Natural killer cell (primary cell): ENCODE measurements around the gene ZC3H15. TPM values are rescaled to one million over a fixed set of nuclear protein-coding genes. Genes with fewer than 3 reads are reported as not detected.
A peak's percentile ranks its signal among the peaks of the same experiment; 100 is the strongest.
"Not testable (repeated sequence)": the region's sequence is repeated elsewhere in the genome, so short reads cannot be mapped to it uniquely, and the experiment has no call there.

Experiments used
- ATAC-seq, 3 donors: fragments of 150-1000 bp in 2 of 3; fragments of 200-7000 bp in 1 of 3; cut with Tn5 transposase; 1 replicate in 1 of 3; 2 replicates in 2 of 3; pipeline ENCODE4 v1.10.0; 2021; ENCODE audit warnings: mild to moderate bottlenecking in 2 of 3, moderate library complexity in 2 of 3
- DNase-seq, 2 donors: peaks; one replicate each; pipeline versions ENCODE4 v3.0.0 to v3.0.0-alpha.2; 2013 to 2021; ENCODE audit warnings: mixed read lengths in 1 of 2
- H3K27ac ChIP-seq: one replicate; pipeline ENCODE4 v1.5.1; 2013; ENCODE audit warnings: mild to moderate bottlenecking, low read length
- H3K27me3 ChIP-seq: one replicate; pipeline ENCODE4 v1.6.1; 2013; ENCODE audit warnings: low read length; ENCODE audit not compliant: control insufficient read depth, insufficient read depth
- H3K36me3 ChIP-seq: one replicate; pipeline ENCODE4 v1.6.1; 2013; ENCODE audit warnings: low read length; ENCODE audit not compliant: control insufficient read depth, insufficient read depth
- H3K4me1 ChIP-seq: one replicate; pipeline ENCODE4 v1.6.1; 2013; ENCODE audit warnings: low read length; ENCODE audit not compliant: control insufficient read depth, insufficient read depth
- H3K4me3 ChIP-seq: one replicate; pipeline ENCODE4 v1.5.1; 2013; ENCODE audit warnings: low read length
- H3K9me3 ChIP-seq: one replicate; pipeline ENCODE4 v1.6.1; 2013; ENCODE audit warnings: low read length; ENCODE audit not compliant: control insufficient read depth, insufficient read depth
- H3K27ac Mint-ChIP-seq, 2 donors: one replicate each; pipeline ENCODE4 v1.8.0; 2022; ENCODE audit warnings: mild to moderate bottlenecking in 2 of 2, mixed read lengths in 2 of 2, moderate library complexity in 1 of 2
- H3K27me3 Mint-ChIP-seq, 2 donors: one replicate each; pipeline ENCODE4 v1.8.0; 2022; ENCODE audit warnings: low read depth in 2 of 2, mixed read lengths in 2 of 2
- H3K36me3 Mint-ChIP-seq: one replicate; pipeline ENCODE4 v1.8.0; 2022; ENCODE audit warnings: mixed read lengths
- H3K4me1 Mint-ChIP-seq, 2 donors: one replicate each; pipeline ENCODE4 v1.8.0; 2022; ENCODE audit warnings: mixed read lengths in 2 of 2
- H3K4me3 Mint-ChIP-seq: one replicate; pipeline ENCODE4 v1.8.0; 2022; ENCODE audit warnings: mild to moderate bottlenecking, moderate library complexity, mixed read lengths
- H3K9me3 Mint-ChIP-seq, 2 donors: one replicate each; pipeline ENCODE4 v1.8.0; 2022; ENCODE audit warnings: mixed read lengths in 2 of 2
- WGBS: methylation state at CpG from one replicate; pipeline ENCODE4 v1.1.7; 2013; ENCODE audit warnings: missing lambda C conversion rate; ENCODE audit not compliant: insufficient coverage; 5-methylcytosine and 5-hydroxymethylcytosine counted together
- intact Hi-C: fragments of 100-400 bp; cut with micrococcal nuclease; formaldehyde crosslinking; loops from one replicate; pipeline ENCODE4 v1.14.2; 2022
- total RNA-seq, 4 donors: library from RNA; stranded (reverse); fragments of 120-200 nt in 1 of 4; gene quantifications; one replicate each; pipeline versions ENCODE4 v1.2.3 to v1.2.4, GENCODE V29; 2013 to 2022
- TF ChIP-seq, protein P1 (sequence below): fragments of 200-600 bp; IDR thresholded peaks from one replicate; pipeline ENCODE4 v1.8.0; 2022; ENCODE audit warnings: antibody characterized with exemption

The ZC3H15 gene
- total RNA-seq, result 100 to 1,000 TPM in 2 of 3 donors, 10 to 100 TPM in 1; 92.5 to 115 (median 106) TPM
- total RNA-seq (2013), result 84.9 TPM

- H3K4me3 Mint-ChIP-seq, result peak within 1 kb of the TSS; percentile 99
- H3K36me3 Mint-ChIP-seq, result no peaks in the 10 kb centered on the region
- no peaks in the 10 kb centered on the region for H3K27me3 Mint-ChIP-seq
- no peaks in the 10 kb centered on the region for H3K9me3 Mint-ChIP-seq
- peak within 1 kb of the TSS; percentile 97 to 98 for H3K27ac Mint-ChIP-seq
- TF ChIP-seq, protein P1, sequence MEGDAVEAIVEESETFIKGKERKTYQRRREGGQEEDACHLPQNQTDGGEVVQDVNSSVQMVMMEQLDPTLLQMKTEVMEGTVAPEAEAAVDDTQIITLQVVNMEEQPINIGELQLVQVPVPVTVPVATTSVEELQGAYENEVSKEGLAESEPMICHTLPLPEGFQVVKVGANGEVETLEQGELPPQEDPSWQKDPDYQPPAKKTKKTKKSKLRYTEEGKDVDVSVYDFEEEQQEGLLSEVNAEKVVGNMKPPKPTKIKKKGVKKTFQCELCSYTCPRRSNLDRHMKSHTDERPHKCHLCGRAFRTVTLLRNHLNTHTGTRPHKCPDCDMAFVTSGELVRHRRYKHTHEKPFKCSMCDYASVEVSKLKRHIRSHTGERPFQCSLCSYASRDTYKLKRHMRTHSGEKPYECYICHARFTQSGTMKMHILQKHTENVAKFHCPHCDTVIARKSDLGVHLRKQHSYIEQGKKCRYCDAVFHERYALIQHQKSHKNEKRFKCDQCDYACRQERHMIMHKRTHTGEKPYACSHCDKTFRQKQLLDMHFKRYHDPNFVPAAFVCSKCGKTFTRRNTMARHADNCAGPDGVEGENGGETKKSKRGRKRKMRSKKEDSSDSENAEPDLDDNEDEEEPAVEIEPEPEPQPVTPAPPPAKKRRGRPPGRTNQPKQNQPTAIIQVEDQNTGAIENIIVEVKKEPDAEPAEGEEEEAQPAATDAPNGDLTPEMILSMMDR, result no peak
- H3K4me3 ChIP-seq, result peak within 1 kb of the TSS; percentile 88
- H3K4me1 Mint-ChIP-seq, result peaks cover 54 to 57% of the 10 kb centered on the region in 2 donors
- H3K9me3 ChIP-seq, result no peaks in the 10 kb centered on the region
- H3K27me3 ChIP-seq, result no peaks in the 10 kb centered on the region
- under 1% methylated on average over 63 of the region's 63 CpGs for WGBS
- no peaks in the 10 kb centered on the region for H3K36me3 ChIP-seq
- ATAC-seq (peak; percentile 91 to 99 (median 93)), DNase-seq (peak; percentile 94 to 99)
- intact Hi-C loops, result loop anchor here (2.0 kb wide), 1 partner anchor 105 kb away; the partner anchor contains the start of gene ITGAV
- H3K4me1 ChIP-seq, result no peaks in the 10 kb centered on the region
- H3K27ac ChIP-seq, result peak within 1 kb of the TSS; percentile 89
These were observed at the start of gene ZC3H15 for GRCh38 chr2:186485871-186486650. Gene ZC3H15 (plus strand): TSS chr2:186486260. CDS start chr2:186486383, 123 bp downstream.

DNA sequence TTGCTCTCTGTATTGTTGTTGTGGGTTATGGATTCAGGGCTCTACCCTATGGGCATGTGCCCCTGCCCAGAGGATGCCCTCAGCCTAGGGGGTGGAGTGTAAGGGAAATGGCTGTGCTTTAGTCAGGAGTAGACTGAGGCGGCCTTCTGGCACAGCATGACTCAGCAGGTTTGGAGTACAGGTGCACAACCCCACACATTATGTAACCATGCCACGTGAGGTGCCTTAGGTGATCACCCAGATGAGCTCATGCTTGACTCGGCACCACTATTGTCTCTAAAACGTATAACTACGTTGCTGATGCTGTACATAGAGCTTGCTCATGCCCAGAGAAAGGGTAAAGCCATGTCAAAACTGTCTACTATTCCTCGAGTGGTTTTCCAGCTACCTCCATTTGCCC is 48.3 kb upstream of the ZC3H15 start:
- no peak overlapping the region for H3K27ac Mint-ChIP-seq
- intact Hi-C loops, result no loop called here
- H3K9me3 ChIP-seq, result no peaks in the 10 kb centered on the region
- H3K4me3 ChIP-seq, result no peak overlapping the region
- no peaks in the 10 kb centered on the region for H3K4me1 Mint-ChIP-seq
- H3K27me3 Mint-ChIP-seq, result no peaks in the 10 kb centered on the region
- DNase-seq, result no peak
- no peak for ATAC-seq
- H3K36me3 ChIP-seq, result no peaks in the 10 kb centered on the region
- H3K9me3 Mint-ChIP-seq, result peaks cover 0 to 4% of the 10 kb centered on the region in 2 donors
- 97% methylated on average over 6 of the region's 6 CpGs for WGBS
- no peaks in the 10 kb centered on the region for H3K4me1 ChIP-seq
- no peaks in the 10 kb centered on the region for H3K36me3 Mint-ChIP-seq
- H3K27me3 ChIP-seq, result no peaks in the 10 kb centered on the region
- H3K27ac ChIP-seq, result no peak overlapping the region
- TF ChIP-seq, protein P1, result no peak
- H3K4me3 Mint-ChIP-seq, result no peak overlapping the region

GRCh38 chr2:186439673-186440095 is 46.4 kb upstream of the ZC3H15 start:
- H3K4me1 ChIP-seq, H3K4me3 Mint-ChIP-seq, H3K36me3 Mint-ChIP-seq, H3K9me3 Mint-ChIP-seq, H3K4me1 Mint-ChIP-seq, H3K27ac ChIP-seq, H3K9me3 ChIP-seq, H3K27me3 Mint-ChIP-seq, DNase-seq, H3K36me3 ChIP-seq, H3K27me3 ChIP-seq, H3K4me3 ChIP-seq, intact Hi-C loops, H3K27ac Mint-ChIP-seq: not testable (repeated sequence)
- ATAC-seq, result peak in 1 of 3 donors; percentile 40
- 96% methylated on average over 5 of the region's 5 CpGs for WGBS

- H3K27ac ChIP-seq, result no peak overlapping the region
- H3K27ac Mint-ChIP-seq, result no peak overlapping the region
- DNase-seq (no peak), ATAC-seq (peak in 1 of 3 donors; percentile 66)
- no peaks in the 10 kb centered on the region for H3K36me3 ChIP-seq
- H3K4me1 ChIP-seq, result no peaks in the 10 kb centered on the region
- H3K4me1 Mint-ChIP-seq, result no peaks in the 10 kb centered on the region
- intact Hi-C loops, result no loop called here
- TF ChIP-seq, protein P1, result no peak
- peaks cover 0 to 4% of the 10 kb centered on the region in 2 donors for H3K9me3 Mint-ChIP-seq
- no peaks in the 10 kb centered on the region for H3K27me3 ChIP-seq
- H3K4me3 Mint-ChIP-seq, result no peak overlapping the region
- H3K27me3 Mint-ChIP-seq, result no peaks in the 10 kb centered on the region
- 65% methylated on average over 3 of the region's 3 CpGs for whole genome bisulfite sequencing
- no peaks in the 10 kb centered on the region for H3K36me3 Mint-ChIP-seq
- no peaks in the 10 kb centered on the region for H3K9me3 ChIP-seq
- H3K4me3 ChIP-seq, result no peak overlapping the region
These were observed 45.6 kb upstream of the ZC3H15 start for GRCh38 chr2:186440506-186440905.
